Epithelial cell of esophagus (primary cell): ENCODE data around the gene FAM228A.

ENCODE experiments used
- DNase-seq: peaks from one replicate; pipeline ENCODE4 v3.0.0; 2010; ENCODE audit warnings: low read depth
- H3K4me3 ChIP-seq: 2 replicates; pipeline ENCODE4 v1.5.1; 2011; ENCODE audit warnings: mild to moderate bottlenecking, low read length, control low read depth
- CTCF ChIP-seq: IDR thresholded peaks from 2 replicates; pipeline ENCODE4 v1.5.1; 2011; ENCODE audit warnings: low read depth, mild to moderate bottlenecking, low read length, control low read depth, inconsistent platforms; ENCODE audit not compliant: insufficient read depth; ENCODE audit errors: missing control alignments

Gene FAM228A

GRCh38 chr2:24169023-24169422 is 5.8 kb upstream of the FAM228A start:
- no peak for TF ChIP-seq CTCF
- DNase-seq, result no peak
- no peak overlapping the region for H3K4me3 ChIP-seq

- H3K4me3 ChIP-seq, result peak overlapping the region; percentile 15
- DNase-seq, result peak; percentile 61
- TF ChIP-seq CTCF, result no peak
Measured at GRCh38 chr2:24175631-24176187, 856 bp downstream of the FAM228A start.

GRCh38 chr2:24176326-24176725 is 1.5 kb downstream of the FAM228A start:
- H3K4me3 ChIP-seq, result no peak overlapping the region
- no peak for DNase-seq
- no peak for TF ChIP-seq CTCF

- TF ChIP-seq CTCF, result no peak
- DNase-seq, result no peak
- no peak overlapping the region for H3K4me3 ChIP-seq
Measured at GRCh38 chr2:24179683-24180082, 4.8 kb downstream of the FAM228A start.

- peak; percentile 22 for DNase-seq
- no peak overlapping the region for H3K4me3 ChIP-seq
- TF ChIP-seq CTCF, result no peak
Measured at GRCh38 chr2:24181849-24182248, 7.0 kb downstream of the FAM228A start.

- H3K4me3 ChIP-seq, result no peak overlapping the region
- DNase-seq, result no peak
- no peak for TF ChIP-seq CTCF
Measured at GRCh38 chr2:24182507-24182906, 7.7 kb downstream of the FAM228A start.

- no peak for TF ChIP-seq CTCF
- DNase-seq, result no peak
- H3K4me3 ChIP-seq, result no peak overlapping the region
Measured at GRCh38 chr2:24183366-24184069, 8.7 kb downstream of the FAM228A start.
